ENCODE results near the gene ITM2C. TPM values are rescaled to one million over a fixed set of nuclear protein-coding genes. Genes with fewer than 3 reads are reported as not detected.

Gene ITM2C
- total and polyA plus RNA-seq, 4 donors = 18.0 to 99.7 (median 23.1) TPM

DNA sequence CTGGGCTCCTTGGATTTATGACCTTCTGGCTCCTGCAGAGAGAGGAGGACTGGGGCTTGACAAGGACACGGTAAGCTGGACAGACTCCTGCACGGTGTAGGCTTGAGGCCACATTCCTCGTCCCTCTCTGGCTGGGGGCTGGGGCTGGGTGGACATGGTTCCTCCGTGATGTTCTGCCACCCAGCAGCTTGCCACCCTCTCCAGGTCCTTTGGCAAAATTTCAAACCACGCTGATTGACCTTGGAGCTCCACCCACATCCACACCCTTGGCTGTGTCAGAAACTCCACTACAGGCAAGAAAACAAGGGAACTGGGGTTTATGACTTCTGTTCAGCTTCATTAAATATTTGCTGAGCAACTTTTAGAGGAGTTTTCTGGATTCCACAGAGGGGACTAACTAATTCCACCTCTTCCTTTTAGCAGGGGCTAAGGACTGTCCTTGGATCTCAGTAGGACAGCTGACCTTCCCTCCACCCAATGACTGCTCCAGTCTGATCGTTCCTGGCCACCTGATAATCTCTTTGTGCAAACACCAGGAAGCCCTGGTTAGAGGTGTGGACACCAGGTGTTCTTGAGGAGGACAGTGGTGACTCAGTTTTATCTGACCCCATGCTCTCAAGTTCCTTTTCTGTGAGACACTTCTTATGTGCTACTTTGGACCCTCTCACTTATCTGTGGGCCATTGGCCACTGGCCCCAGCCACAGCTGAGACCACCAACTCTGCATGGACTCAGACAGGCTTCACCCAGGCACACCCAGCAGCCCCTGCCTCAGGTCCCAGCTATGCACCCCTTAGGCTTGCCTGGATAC, 31.0 kb downstream of the ITM2C start:
- peaks cover 0 to 4% (median 0%) of the 10 kb centered on the region in 4 donors for H3K9me3 ChIP-seq (ENCODE audit: control insufficient read depth in 4 of 4, insufficient read depth in 3 of 4, low read length in 3 of 4)
- no peak overlapping the region for H3K9ac ChIP-seq (ENCODE audit: insufficient read depth in 1 of 2, low read length in 2 of 2)
- TF ChIP-seq, protein P1, sequence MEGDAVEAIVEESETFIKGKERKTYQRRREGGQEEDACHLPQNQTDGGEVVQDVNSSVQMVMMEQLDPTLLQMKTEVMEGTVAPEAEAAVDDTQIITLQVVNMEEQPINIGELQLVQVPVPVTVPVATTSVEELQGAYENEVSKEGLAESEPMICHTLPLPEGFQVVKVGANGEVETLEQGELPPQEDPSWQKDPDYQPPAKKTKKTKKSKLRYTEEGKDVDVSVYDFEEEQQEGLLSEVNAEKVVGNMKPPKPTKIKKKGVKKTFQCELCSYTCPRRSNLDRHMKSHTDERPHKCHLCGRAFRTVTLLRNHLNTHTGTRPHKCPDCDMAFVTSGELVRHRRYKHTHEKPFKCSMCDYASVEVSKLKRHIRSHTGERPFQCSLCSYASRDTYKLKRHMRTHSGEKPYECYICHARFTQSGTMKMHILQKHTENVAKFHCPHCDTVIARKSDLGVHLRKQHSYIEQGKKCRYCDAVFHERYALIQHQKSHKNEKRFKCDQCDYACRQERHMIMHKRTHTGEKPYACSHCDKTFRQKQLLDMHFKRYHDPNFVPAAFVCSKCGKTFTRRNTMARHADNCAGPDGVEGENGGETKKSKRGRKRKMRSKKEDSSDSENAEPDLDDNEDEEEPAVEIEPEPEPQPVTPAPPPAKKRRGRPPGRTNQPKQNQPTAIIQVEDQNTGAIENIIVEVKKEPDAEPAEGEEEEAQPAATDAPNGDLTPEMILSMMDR (IDR thresholded peaks at IDR 0.05; ENCODE audit: control extremely low read depth, extremely low read depth) = no peak
- H3K4me3 ChIP-seq = no peak overlapping the region
- no peak overlapping the region for H3K27ac ChIP-seq (ENCODE audit: low read depth in 1 of 2, low read length in 1 of 2)
- 54 to 65% methylated on average over 6 of the region's 6 CpGs for whole genome bisulfite sequencing, 2 donors
- no peaks in the 10 kb centered on the region for H3K36me3 ChIP-seq (ENCODE audit: control insufficient read depth in 4 of 4, insufficient read depth in 4 of 4, low read length in 4 of 4)
- DNase-seq (no peak), ATAC-seq (ENCODE audit: insufficient read depth, low FRiP score) (no peak)
- H3K4me1 ChIP-seq (ENCODE audit: control insufficient read depth in 5 of 5, insufficient read depth in 5 of 5, low read length in 5 of 5) = peaks cover 0 to 2% (median 0%) of the 10 kb centered on the region in 5 donors
- no peaks in the 10 kb centered on the region for H3K27me3 ChIP-seq (ENCODE audit: control insufficient read depth in 3 of 3, insufficient read depth in 3 of 3, low read length in 2 of 3)

DNA sequence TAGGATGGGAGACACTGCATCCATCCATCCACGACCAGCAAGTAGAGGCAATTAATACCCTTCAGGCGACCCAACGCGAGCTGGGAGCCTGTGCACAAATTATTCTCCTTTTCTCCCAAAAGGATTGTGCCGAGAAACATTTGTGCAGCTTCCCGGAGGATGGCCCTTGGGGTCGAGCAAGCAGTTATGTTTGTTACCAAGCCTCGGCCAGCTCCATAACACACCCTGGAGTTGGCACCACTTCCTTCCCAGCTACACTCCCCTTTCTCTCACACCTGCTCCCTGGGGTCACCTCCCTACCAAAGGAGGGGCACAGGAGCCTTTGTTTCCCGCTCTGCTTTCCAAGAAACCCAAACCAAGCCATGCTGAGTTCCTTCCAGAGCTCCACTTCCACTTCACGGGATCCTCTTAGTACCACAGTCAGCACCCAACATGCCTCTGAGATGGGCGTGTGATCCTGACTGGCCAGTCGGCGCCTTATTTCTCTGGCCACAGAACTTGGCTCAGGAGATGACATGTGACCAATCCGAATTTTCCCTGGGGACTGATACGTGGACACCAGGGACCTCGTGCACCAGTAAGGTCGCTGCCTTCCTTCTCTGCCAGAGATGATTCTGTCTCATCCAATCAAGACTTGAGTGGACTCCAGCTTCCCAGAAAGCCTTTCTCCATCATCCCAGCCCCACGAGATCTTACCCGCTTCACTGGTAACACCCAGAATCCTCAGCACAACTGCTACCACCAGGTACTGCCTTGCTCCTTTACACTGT, 31.8 kb downstream of the ITM2C start:
- ATAC-seq (ENCODE audit: insufficient read depth, low FRiP score) (no peak), DNase-seq (no peak)
- Histone ChIP-seq H3K36me3 (ENCODE audit: control insufficient read depth in 4 of 4, insufficient read depth in 4 of 4, low read length in 4 of 4) (no peaks in the 10 kb centered on the region), H3K9ac (ENCODE audit: insufficient read depth in 1 of 2, low read length in 2 of 2) (no peak overlapping the region), H3K4me1 (ENCODE audit: control insufficient read depth in 5 of 5, insufficient read depth in 5 of 5, low read length in 5 of 5) (peaks cover 0 to 2% (median 0%) of the 10 kb centered on the region in 5 donors), H3K9me3 (ENCODE audit: control insufficient read depth in 4 of 4, insufficient read depth in 3 of 4, low read length in 3 of 4) (peaks cover 0 to 4% (median 0%) of the 10 kb centered on the region in 4 donors), H3K27ac (ENCODE audit: low read depth in 1 of 2, low read length in 1 of 2) (no peak overlapping the region), H3K4me3 (no peak overlapping the region), H3K27me3 (ENCODE audit: control insufficient read depth in 3 of 3, insufficient read depth in 3 of 3, low read length in 2 of 3) (no peaks in the 10 kb centered on the region)
- TF ChIP-seq, protein P1 (IDR thresholded peaks at IDR 0.05; ENCODE audit: control extremely low read depth, extremely low read depth) = no peak
- WGBS, 2 donors = 86 to 89% methylated on average over 19 of the region's 19 CpGs

DNA sequence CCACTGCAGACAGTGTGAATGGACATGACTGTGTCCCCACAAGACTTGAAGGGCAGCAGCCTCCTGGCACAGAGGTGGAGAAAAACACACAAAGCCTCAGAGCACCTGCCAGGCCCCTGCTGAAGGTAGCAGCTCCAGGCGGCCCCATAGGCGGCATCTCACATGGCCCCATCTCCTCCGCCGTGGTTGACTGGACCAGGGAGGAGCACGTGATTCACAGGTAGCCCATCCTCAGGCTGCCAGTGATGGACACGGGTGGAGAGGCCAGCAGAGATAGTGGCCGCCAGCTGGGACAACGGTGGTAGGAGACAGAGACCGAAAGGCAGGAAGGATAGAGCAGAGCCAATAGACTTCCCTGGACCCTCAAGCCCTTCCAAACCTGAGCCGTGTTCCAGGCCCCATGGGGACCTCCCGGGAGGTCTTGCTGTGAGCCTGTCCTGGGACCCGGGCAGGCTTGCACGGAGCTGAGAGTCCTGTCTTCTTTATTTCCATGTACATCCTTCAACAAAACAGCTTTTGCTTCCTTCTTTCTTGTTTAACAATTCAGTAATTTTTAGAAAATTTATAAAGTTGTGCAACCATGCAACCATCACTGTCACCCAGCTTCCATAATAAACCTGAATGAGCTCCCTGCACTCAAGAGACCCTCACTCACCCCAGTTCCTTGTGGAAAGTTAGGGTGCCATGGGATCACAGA, 33.4 kb downstream of the ITM2C start:
- H3K27ac ChIP-seq (ENCODE audit: low read depth in 1 of 2, low read length in 1 of 2) = no peak overlapping the region
- TF ChIP-seq, protein P1 (IDR thresholded peaks at IDR 0.05; ENCODE audit: control extremely low read depth, extremely low read depth) = no peak
- no peak overlapping the region for H3K4me3 ChIP-seq
- H3K9ac ChIP-seq (ENCODE audit: insufficient read depth in 1 of 2, low read length in 2 of 2) = no peak overlapping the region
- H3K4me1 ChIP-seq (ENCODE audit: control insufficient read depth in 5 of 5, insufficient read depth in 5 of 5, low read length in 5 of 5) = peaks cover 0 to 2% (median 0%) of the 10 kb centered on the region in 5 donors
- ATAC-seq (ENCODE audit: insufficient read depth, low FRiP score) (no peak), DNase-seq (no peak)
- H3K9me3 ChIP-seq (ENCODE audit: control insufficient read depth in 4 of 4, insufficient read depth in 3 of 4, low read length in 3 of 4) = no peaks in the 10 kb centered on the region
- WGBS, 2 donors = 91 to 93% methylated on average over 13 of the region's 13 CpGs
- H3K36me3 ChIP-seq (ENCODE audit: control insufficient read depth in 4 of 4, insufficient read depth in 4 of 4, low read length in 4 of 4) = no peaks in the 10 kb centered on the region
- peaks cover 0 to 6% (median 0%) of the 10 kb centered on the region in 3 donors for H3K27me3 ChIP-seq (ENCODE audit: control insufficient read depth in 3 of 3, insufficient read depth in 3 of 3, low read length in 2 of 3)

All from lung (tissue), 12 donors.